ENCODE data around the gene PPP1R15A. TPM values are rescaled to one million over a fixed set of nuclear protein-coding genes. Genes with fewer than 3 reads are reported as not detected.
A peak's percentile ranks its signal among the peaks of the same experiment; 100 is the strongest.
"Not testable (repeated sequence)": the region's sequence is repeated elsewhere in the genome, so short reads cannot be mapped to it uniquely, and the experiment has no call there.

PPP1R15A gene
- total and polyA plus RNA-seq, 9 donors = 22.8 to 156 (median 54.8) TPM

GRCh38 chr19:48879025-48879637 lies 6.9 kb downstream of the PPP1R15A start:
- H3K36me3 ChIP-seq = no peaks in the 10 kb centered on the region
- intact Hi-C loops (cut with DNase I) = loop anchor here in 1 of 4 donors (10.0 kb wide), 1 partner anchor 86 kb away; the partner anchor contains the start of gene FTL
- DNase-seq = no peak
- no peaks in the 10 kb centered on the region for H3K9me3 ChIP-seq
- H3K27me3 ChIP-seq = no peaks in the 10 kb centered on the region
- TF ChIP-seq POLR2A (IDR thresholded peaks at IDR 0.05) (no peak), EP300 (IDR thresholded peaks at IDR 0.05) (no peak)
- TF ChIP-seq, protein P1, sequence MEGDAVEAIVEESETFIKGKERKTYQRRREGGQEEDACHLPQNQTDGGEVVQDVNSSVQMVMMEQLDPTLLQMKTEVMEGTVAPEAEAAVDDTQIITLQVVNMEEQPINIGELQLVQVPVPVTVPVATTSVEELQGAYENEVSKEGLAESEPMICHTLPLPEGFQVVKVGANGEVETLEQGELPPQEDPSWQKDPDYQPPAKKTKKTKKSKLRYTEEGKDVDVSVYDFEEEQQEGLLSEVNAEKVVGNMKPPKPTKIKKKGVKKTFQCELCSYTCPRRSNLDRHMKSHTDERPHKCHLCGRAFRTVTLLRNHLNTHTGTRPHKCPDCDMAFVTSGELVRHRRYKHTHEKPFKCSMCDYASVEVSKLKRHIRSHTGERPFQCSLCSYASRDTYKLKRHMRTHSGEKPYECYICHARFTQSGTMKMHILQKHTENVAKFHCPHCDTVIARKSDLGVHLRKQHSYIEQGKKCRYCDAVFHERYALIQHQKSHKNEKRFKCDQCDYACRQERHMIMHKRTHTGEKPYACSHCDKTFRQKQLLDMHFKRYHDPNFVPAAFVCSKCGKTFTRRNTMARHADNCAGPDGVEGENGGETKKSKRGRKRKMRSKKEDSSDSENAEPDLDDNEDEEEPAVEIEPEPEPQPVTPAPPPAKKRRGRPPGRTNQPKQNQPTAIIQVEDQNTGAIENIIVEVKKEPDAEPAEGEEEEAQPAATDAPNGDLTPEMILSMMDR (IDR thresholded peaks at IDR 0.05) = no peak
- 83 to 89% (median 87%) methylated on average over 13 of the region's 13 CpGs for WGBS, 3 donors
- no peak overlapping the region for H3K27ac ChIP-seq
- H3K4me1 ChIP-seq (ENCODE audit: insufficient read depth) = peaks cover 6% of the 10 kb centered on the region
- H3K4me3 ChIP-seq = no peak overlapping the region

- not testable (repeated sequence) for H3K27ac ChIP-seq; DNase-seq; H3K9me3 ChIP-seq; H3K4me1 ChIP-seq (ENCODE audit: insufficient read depth); H3K27me3 ChIP-seq; H3K4me3 ChIP-seq; H3K36me3 ChIP-seq
- intact Hi-C loops (cut with DNase I) = loop anchor here in 1 of 4 donors (10.0 kb wide), 1 partner anchor 85 kb away; the partner anchor contains the start of gene FTL
- 89 to 95% (median 91%) methylated on average over 9 of the region's 9 CpGs for WGBS, 3 donors
Observed at GRCh38 chr19:48879696-48880095, 7.5 kb downstream of the PPP1R15A start.

DNA sequence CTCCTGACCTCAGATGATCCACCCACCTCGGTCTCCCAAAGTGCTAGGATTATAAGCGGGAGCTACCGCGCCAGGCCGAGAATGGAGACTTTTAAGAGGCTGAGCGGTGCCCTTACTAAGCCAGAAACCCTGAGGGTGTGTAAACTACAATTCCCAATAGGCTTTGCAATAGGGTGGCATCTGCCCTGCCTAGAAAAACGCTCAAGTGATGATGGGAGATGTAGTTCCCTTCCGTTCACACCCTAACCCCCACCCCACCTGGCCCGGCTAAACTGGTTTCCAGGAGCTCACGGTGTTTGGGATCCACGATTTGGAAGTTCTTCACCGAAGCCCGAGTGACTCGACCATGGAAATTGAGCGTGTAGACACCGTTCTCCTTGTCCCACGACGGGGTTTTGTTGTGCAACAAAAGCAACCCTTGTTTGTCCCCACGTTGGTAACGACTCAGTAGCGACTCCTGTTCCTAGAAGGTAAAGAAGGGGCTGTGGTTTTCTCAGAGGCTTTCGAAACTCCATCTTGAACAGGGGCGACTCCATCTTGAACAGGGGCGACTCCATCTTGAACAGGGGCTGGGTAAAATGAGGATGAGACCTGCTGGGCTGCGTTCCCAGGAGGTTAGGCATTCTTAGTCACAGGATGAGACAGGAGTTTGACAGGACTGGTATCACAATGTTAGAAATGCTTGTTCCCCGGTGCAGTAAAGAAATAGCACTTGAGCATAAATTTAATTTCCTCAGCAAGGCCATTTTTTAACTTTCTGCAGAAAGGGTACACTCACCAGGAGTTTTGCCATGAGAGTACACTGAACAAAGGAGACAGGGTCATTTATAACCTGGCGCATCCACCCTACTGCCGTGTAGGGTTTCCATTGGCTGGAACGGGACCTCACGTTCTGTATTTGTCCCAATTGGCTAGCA lies 9.8 kb downstream of the PPP1R15A start:
- peak in 2 of 5 donors; percentile 31 to 36 for DNase-seq
- H3K27me3 ChIP-seq = no peaks in the 10 kb centered on the region
- H3K36me3 ChIP-seq = no peaks in the 10 kb centered on the region
- H3K4me3 ChIP-seq = no peak overlapping the region
- TF ChIP-seq, protein P1 (IDR thresholded peaks at IDR 0.05) = no peak
- TF ChIP-seq EP300 (IDR thresholded peaks at IDR 0.05) = no peak
- no peak for TF ChIP-seq POLR2A (IDR thresholded peaks at IDR 0.05)
- intact Hi-C loops (cut with DNase I) = no loop called here
- peaks cover 2% of the 10 kb centered on the region for H3K4me1 ChIP-seq (ENCODE audit: insufficient read depth)
- H3K27ac ChIP-seq = no peak overlapping the region
- H3K9me3 ChIP-seq = no peaks in the 10 kb centered on the region
- WGBS, 3 donors = 83 to 87% (median 84%) methylated on average over 30 of the region's 30 CpGs

- no peaks in the 10 kb centered on the region for H3K9me3 ChIP-seq
- 92 to 95% (median 93%) methylated on average over 7 of the region's 7 CpGs for WGBS, 3 donors
- TF ChIP-seq EP300 (IDR thresholded peaks at IDR 0.05) = no peak
- no peak for TF ChIP-seq POLR2A (IDR thresholded peaks at IDR 0.05)
- TF ChIP-seq, protein P1 (IDR thresholded peaks at IDR 0.05) = no peak
Observed at GRCh38 chr19:48883726-48884125, 11.5 kb downstream of the PPP1R15A start.

More at GRCh38 chr19:48883726-48884125, 11.5 kb downstream of the PPP1R15A start:
- no peak overlapping the region for H3K27ac ChIP-seq
- H3K4me1 ChIP-seq (ENCODE audit: insufficient read depth) = no peaks in the 10 kb centered on the region
- no peak overlapping the region for H3K4me3 ChIP-seq
- H3K36me3 ChIP-seq = no peaks in the 10 kb centered on the region
- no peak for DNase-seq
- no peaks in the 10 kb centered on the region for H3K27me3 ChIP-seq
- intact Hi-C loops (cut with DNase I) = no loop called here
